Keratinocyte (primary cell): ENCODE results near the gene ANOS1. TPM values are rescaled to one million over a fixed set of nuclear protein-coding genes. Genes with fewer than 3 reads are reported as not detected.

Experiments used
- DNase-seq: peaks from one replicate; pipeline ENCODE4 v3.0.0-alpha.2; 2011; ENCODE audit warnings: low read depth, missing footprints, low spot score
- FAIRE-seq: peaks from 2 replicates; lab custom pipeline; 2011; peaks lifted over from hg19 to GRCh38; lab: Jason Lieb, UNC
- H2AFZ ChIP-seq: 2 replicates; pipeline ENCODE4 v1.6.0; 2012; ENCODE audit warnings: low read length, control low read depth, inconsistent platforms; ENCODE audit not compliant: control insufficient read depth
- H3K27ac ChIP-seq: 2 replicates; pipeline ENCODE4 v1.5.1; 2011; ENCODE audit warnings: low read length; ENCODE audit not compliant: control insufficient read depth, insufficient read depth
- H3K27me3 ChIP-seq: 3 replicates; pipeline ENCODE4 v1.6.0; 2011; ENCODE audit warnings: low read length; ENCODE audit not compliant: control insufficient read depth, insufficient read depth; ENCODE audit errors: extremely low read depth
- H3K36me3 ChIP-seq, 2 experiments: 2 replicates in 1 of 2; 3 replicates in 1 of 2; pipeline ENCODE4 v1.5.1; 2011; ENCODE audit warnings: low read length in 2 of 2, mild to moderate bottlenecking in 1 of 2; ENCODE audit not compliant: control insufficient read depth in 2 of 2, insufficient read depth in 2 of 2; ENCODE audit errors: extremely low read depth in 1 of 2
- H3K4me1 ChIP-seq: 3 replicates; pipeline ENCODE4 v1.5.1; 2011; ENCODE audit warnings: low read length; ENCODE audit not compliant: control insufficient read depth, insufficient read depth; ENCODE audit errors: extremely low read depth
- H3K4me2 ChIP-seq: 3 replicates; pipeline ENCODE4 v1.6.0; 2011; ENCODE audit warnings: low read depth, low read length; ENCODE audit not compliant: control insufficient read depth, insufficient read depth; ENCODE audit errors: extremely low read depth
- H3K4me3 ChIP-seq, 3 experiments: fragments of 200-600 bp in 1 of 3; sonication (generic) in 1 of 3; 2 replicates in 2 of 3; 3 replicates in 1 of 3; pipeline ENCODE4 v1.5.1; 2011 to 2016; ENCODE audit warnings: low read length in 3 of 3, mild to moderate bottlenecking in 3 of 3, control low read depth in 2 of 3, inconsistent platforms in 1 of 3, low read depth in 1 of 3, mixed read lengths in 1 of 3, mixed run types in 1 of 3, moderate library complexity in 1 of 3; ENCODE audit not compliant: control insufficient read depth in 2 of 3, insufficient read depth in 2 of 3; ENCODE audit errors: extremely low read depth in 1 of 3
- H3K79me2 ChIP-seq: 2 replicates; pipeline ENCODE4 v1.6.0; 2012; ENCODE audit warnings: low read length; ENCODE audit not compliant: control insufficient read depth, insufficient read depth
- H3K9ac ChIP-seq: 3 replicates; pipeline ENCODE4 v1.6.0; 2011; ENCODE audit warnings: low read length; ENCODE audit not compliant: control insufficient read depth, insufficient read depth; ENCODE audit errors: extremely low read depth
- H3K9me1 ChIP-seq: 3 replicates; pipeline ENCODE4 v1.6.0; 2011; ENCODE audit warnings: low read length; ENCODE audit not compliant: control insufficient read depth, insufficient read depth; ENCODE audit errors: extremely low read depth
- H3K9me3 ChIP-seq: 2 replicates; pipeline ENCODE4 v1.5.1; 2012; ENCODE audit warnings: low read depth, low read length; ENCODE audit not compliant: control insufficient read depth
- H4K20me1 ChIP-seq: 3 replicates; pipeline ENCODE4 v1.6.0; 2011; ENCODE audit warnings: low read length; ENCODE audit not compliant: control insufficient read depth, insufficient read depth; ENCODE audit errors: extremely low read depth
- CTCF ChIP-seq, 3 experiments: IDR thresholded peaks in 1 of 3; conservative IDR thresholded peaks in 1 of 3; optimal IDR thresholded peaks in 1 of 3; 2 replicates in 2 of 3; 3 replicates in 1 of 3; pipeline versions ENCODE3 to v1.5.1; 2011; ENCODE audit warnings: low read length in 3 of 3, mild to moderate bottlenecking in 3 of 3, moderate library complexity in 2 of 3, control low read depth in 1 of 3, inconsistent platforms in 1 of 3; ENCODE audit not compliant: insufficient read depth in 2 of 3; ENCODE audit errors: extremely low read depth in 1 of 3
- EZH2 ChIP-seq: IDR thresholded peaks from one replicate; pipeline ENCODE4 v1.6.1; 2012; ENCODE audit warnings: inconsistent platforms, mild to moderate bottlenecking, low read length, moderate library complexity
- dilution Hi-C: fragments of 300-500 bp; cut with MboI; formaldehyde crosslinking; loops from one replicate; pipeline ENCODE4 v1.7.0; 2020; ENCODE audit warnings: low sequenced_read_pairs; ENCODE audit not compliant: extremely low pct_ligation_motif_present
- polyA plus RNA-seq, 5 experiments: library from polyadenylated mRNA; depleted of rRNA in 3 of 5; stranded (reverse) in 3 of 5; stranded (forward) in 1 of 5; unstranded in 1 of 5; fragments of >200 nt; gene quantifications; 1 replicate in 1 of 5; 2 replicates in 3 of 5; 3 replicates in 1 of 5; pipeline versions ENCODE4 v1.2.1 to v1.2.3, GENCODE V29; 2011 to 2012; ENCODE audit warnings: missing spikeins in 2 of 5, low read depth in 1 of 5, low replicate concordance in 1 of 5

The ANOS1 gene
- polyA plus RNA-seq, 1 donor (not counting 4 experiments of a cell fraction or from before 2014, with no cell fraction given), result 4.0 TPM

DNA sequence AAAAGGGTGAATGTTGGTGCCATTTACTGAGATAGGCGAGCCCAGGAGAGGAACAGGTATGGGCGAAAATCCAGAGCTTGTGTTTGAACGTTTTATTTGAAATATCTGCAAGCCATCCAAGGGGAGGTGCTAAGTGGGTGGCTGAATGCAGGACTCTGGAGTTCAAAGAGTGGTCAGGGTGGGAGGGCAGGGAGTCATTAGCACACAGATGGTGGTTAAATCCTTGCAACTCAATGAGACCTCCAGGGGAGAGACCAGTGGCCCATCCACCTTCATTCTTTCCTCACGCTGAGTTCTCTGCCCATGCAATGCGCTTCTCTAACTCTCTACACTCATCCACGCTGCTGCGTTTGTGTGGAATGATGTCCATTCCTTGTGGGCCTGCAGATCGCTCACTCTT lies 166.2 kb downstream of the ANOS1 start:
- no peak overlapping the region for H3K9ac ChIP-seq
- H3K9me1 ChIP-seq, result no peaks in the 10 kb centered on the region
- H3K36me3 ChIP-seq, result no peaks in the 10 kb centered on the region
- H4K20me1 ChIP-seq, result no peaks in the 10 kb centered on the region
- H3K4me1 ChIP-seq, result no peaks in the 10 kb centered on the region
- H2AFZ ChIP-seq, result no peak overlapping the region
- TF ChIP-seq EZH2 (no peak), CTCF (optimal IDR thresholded peaks at IDR 0.05 in 1 of 3, IDR thresholded peaks at IDR 0.05 in 1 of 3, conservative IDR thresholded peaks at IDR 0.05 in 1 of 3; ENCODE audit: extremely low read depth in 1 of 3, insufficient read depth in 2 of 3, low read length in 3 of 3) (no peak)
- dilution Hi-C loops, result no loop called here
- H3K27me3 ChIP-seq, result no peaks in the 10 kb centered on the region
- H3K9me3 ChIP-seq, result no peaks in the 10 kb centered on the region
- no peak overlapping the region for H3K4me3 ChIP-seq
- DNase-seq (no peak), FAIRE-seq (no peak)
- no peak overlapping the region for H3K4me2 ChIP-seq
- H3K27ac ChIP-seq, result no peak overlapping the region
- H3K79me2 ChIP-seq, result no peaks in the 10 kb centered on the region

DNA sequence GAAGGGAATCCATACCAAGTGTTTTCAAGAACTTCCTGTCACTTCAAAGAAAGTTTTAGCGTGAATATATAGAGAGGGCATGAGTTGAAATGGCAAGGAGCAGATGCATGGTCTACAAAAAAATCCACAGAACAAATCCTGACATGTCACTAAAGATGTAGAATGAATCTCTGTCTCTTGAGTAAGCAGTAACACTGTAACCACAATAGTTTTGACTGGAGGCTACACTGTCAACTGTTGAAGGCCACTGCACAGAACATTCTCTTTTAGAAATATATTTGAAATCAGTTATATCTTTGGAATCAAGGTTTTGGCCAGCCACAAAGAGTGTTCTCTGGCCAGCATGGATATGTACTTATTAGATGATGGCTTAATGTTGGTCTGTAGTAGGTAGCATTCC lies 183.5 kb downstream of the ANOS1 start:
- TF ChIP-seq EZH2 (no peak), CTCF (optimal IDR thresholded peaks at IDR 0.05 in 1 of 3, IDR thresholded peaks at IDR 0.05 in 1 of 3, conservative IDR thresholded peaks at IDR 0.05 in 1 of 3; ENCODE audit: extremely low read depth in 1 of 3, insufficient read depth in 2 of 3, low read length in 3 of 3) (no peak)
- Histone ChIP-seq H3K4me3 (no peak overlapping the region), H3K79me2 (no peaks in the 10 kb centered on the region), H3K36me3 (no peaks in the 10 kb centered on the region), H4K20me1 (no peaks in the 10 kb centered on the region), H3K9ac (no peak overlapping the region), H3K4me2 (no peak overlapping the region), H3K27me3 (no peaks in the 10 kb centered on the region), H2AFZ (no peak overlapping the region), H3K4me1 (no peaks in the 10 kb centered on the region), H3K9me1 (no peaks in the 10 kb centered on the region), H3K9me3 (no peaks in the 10 kb centered on the region), H3K27ac (no peak overlapping the region)
- FAIRE-seq, result peak; percentile 48
- DNase-seq, result no peak
- dilution Hi-C loops, result no loop called here
